ENCODE measurements around the gene MYO7A.

DNA sequence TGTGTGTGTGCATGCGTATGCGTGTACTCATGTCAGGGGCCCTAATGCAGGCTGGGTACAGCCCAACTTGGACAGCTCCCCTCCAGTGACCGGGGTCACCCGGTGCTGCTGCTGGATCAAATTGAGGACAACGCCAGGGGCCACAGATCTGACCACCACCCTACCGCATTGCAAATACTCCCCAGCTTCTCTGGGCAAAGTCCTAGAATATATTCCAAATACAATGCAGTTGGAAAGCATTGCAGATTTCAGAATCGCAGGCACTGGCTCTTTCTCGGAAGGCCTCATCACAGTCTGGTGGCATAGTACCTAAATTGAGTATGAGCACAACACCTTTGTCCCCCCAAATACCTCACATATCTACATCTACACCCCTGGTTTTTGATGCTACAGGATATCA, 43.2 kb downstream of the MYO7A start:
- no peak for TF ChIP-seq POLR2A (IDR thresholded peaks at IDR 0.05)
- TF ChIP-seq, protein P1, sequence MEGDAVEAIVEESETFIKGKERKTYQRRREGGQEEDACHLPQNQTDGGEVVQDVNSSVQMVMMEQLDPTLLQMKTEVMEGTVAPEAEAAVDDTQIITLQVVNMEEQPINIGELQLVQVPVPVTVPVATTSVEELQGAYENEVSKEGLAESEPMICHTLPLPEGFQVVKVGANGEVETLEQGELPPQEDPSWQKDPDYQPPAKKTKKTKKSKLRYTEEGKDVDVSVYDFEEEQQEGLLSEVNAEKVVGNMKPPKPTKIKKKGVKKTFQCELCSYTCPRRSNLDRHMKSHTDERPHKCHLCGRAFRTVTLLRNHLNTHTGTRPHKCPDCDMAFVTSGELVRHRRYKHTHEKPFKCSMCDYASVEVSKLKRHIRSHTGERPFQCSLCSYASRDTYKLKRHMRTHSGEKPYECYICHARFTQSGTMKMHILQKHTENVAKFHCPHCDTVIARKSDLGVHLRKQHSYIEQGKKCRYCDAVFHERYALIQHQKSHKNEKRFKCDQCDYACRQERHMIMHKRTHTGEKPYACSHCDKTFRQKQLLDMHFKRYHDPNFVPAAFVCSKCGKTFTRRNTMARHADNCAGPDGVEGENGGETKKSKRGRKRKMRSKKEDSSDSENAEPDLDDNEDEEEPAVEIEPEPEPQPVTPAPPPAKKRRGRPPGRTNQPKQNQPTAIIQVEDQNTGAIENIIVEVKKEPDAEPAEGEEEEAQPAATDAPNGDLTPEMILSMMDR (IDR thresholded peaks at IDR 0.05): no peak

Data from body of pancreas (tissue), 4 donors.